ENCODE measurements around the gene KLHL29. TPM values are rescaled to one million over a fixed set of nuclear protein-coding genes. Genes with fewer than 3 reads are reported as not detected.

Gene KLHL29
- total and polyA plus RNA-seq, 4 experiments from 2014 or later, result 0.24 to 2.4 (median 1.9) TPM; not detected in 1

GRCh38 chr2:23456396-23456795 lies 71.4 kb downstream of the KLHL29 start:
- Histone ChIP-seq H3K4me3 (ENCODE audit: low read length in 2 of 2) (no peak overlapping the region), H3K27me3 (ENCODE audit: insufficient read depth, low read length) (no peaks in the 10 kb centered on the region), H3K36me3 (ENCODE audit: insufficient read depth, low read length) (no peaks in the 10 kb centered on the region), H3K4me1 (ENCODE audit: insufficient read depth, low read length) (peaks cover 15% of the 10 kb centered on the region), H3K27ac (ENCODE audit: low read depth, low read length) (no peak overlapping the region), H3K9me3 (ENCODE audit: control insufficient read depth in 1 of 2, low read length in 2 of 2) (no peaks in the 10 kb centered on the region)
- intact Hi-C loops (cut with micrococcal nuclease), result no loop called here
- no peak for DNase-seq
- CTCF ChIA-PET (ENCODE audit: partially characterized antibody), result no interaction called here
- no peak overlapping the region for H3K4me3 Mint-ChIP-seq
- POLR2A ChIA-PET (ENCODE audit: partially characterized antibody), result no interaction called here
- no peaks in the 10 kb centered on the region for H3K36me3 Mint-ChIP-seq
- no peaks in the 10 kb centered on the region for H3K9me3 Mint-ChIP-seq
- H3K4me1 Mint-ChIP-seq, result peaks cover 14 to 30% (median 17%) of the 10 kb centered on the region in 4 donors
- peaks cover under 1 to 7% of the 10 kb centered on the region in 2 donors for H3K27me3 Mint-ChIP-seq
- H3K27ac Mint-ChIP-seq, result no peak overlapping the region

GRCh38 chr2:23456881-23457760 lies 72.1 kb downstream of the KLHL29 start:
- Mint-ChIP-seq H3K27me3 (peaks cover 2 to 7% of the 10 kb centered on the region in 2 donors), H3K4me1 (peaks cover 12 to 26% (median 14%) of the 10 kb centered on the region in 4 donors), H3K27ac (no peak overlapping the region), H3K9me3 (no peaks in the 10 kb centered on the region), H3K36me3 (no peaks in the 10 kb centered on the region), H3K4me3 (no peak overlapping the region)
- Histone ChIP-seq H3K4me1 (ENCODE audit: insufficient read depth, low read length) (peaks cover 15% of the 10 kb centered on the region), H3K27me3 (ENCODE audit: insufficient read depth, low read length) (no peaks in the 10 kb centered on the region), H3K9me3 (ENCODE audit: control insufficient read depth in 1 of 2, low read length in 2 of 2) (no peaks in the 10 kb centered on the region), H3K27ac (ENCODE audit: low read depth, low read length) (no peak overlapping the region), H3K36me3 (ENCODE audit: insufficient read depth, low read length) (no peaks in the 10 kb centered on the region), H3K4me3 (ENCODE audit: low read length in 2 of 2) (no peak overlapping the region)
- intact Hi-C loops (cut with micrococcal nuclease), result no loop called here
- CTCF ChIA-PET (ENCODE audit: partially characterized antibody), result no interaction called here
- DNase-seq, result no peak
- POLR2A ChIA-PET (ENCODE audit: partially characterized antibody), result no interaction called here

GRCh38 chr2:23457990-23458682 lies 73.2 kb downstream of the KLHL29 start:
- Histone ChIP-seq H3K27ac (ENCODE audit: low read depth, low read length) (no peak overlapping the region), H3K27me3 (ENCODE audit: insufficient read depth, low read length) (no peaks in the 10 kb centered on the region), H3K4me1 (ENCODE audit: insufficient read depth, low read length) (peaks cover 9% of the 10 kb centered on the region), H3K4me3 (ENCODE audit: low read length in 2 of 2) (no peak overlapping the region), H3K9me3 (ENCODE audit: control insufficient read depth in 1 of 2, low read length in 2 of 2) (no peaks in the 10 kb centered on the region), H3K36me3 (ENCODE audit: insufficient read depth, low read length) (no peaks in the 10 kb centered on the region)
- intact Hi-C loops (cut with micrococcal nuclease), result no loop called here
- peaks cover 2 to 7% of the 10 kb centered on the region in 2 donors for H3K27me3 Mint-ChIP-seq
- H3K4me3 Mint-ChIP-seq, result no peak overlapping the region
- ChIA-PET POLR2A (ENCODE audit: partially characterized antibody) (no interaction called here), CTCF (ENCODE audit: partially characterized antibody) (interaction anchor here (2.0 kb wide), 1 partner anchor 9 kb away, joined by 4 read pairs; no protein-coding TSS in a partner anchor)
- DNase-seq, result no peak
- no peak overlapping the region for H3K27ac Mint-ChIP-seq
- H3K4me1 Mint-ChIP-seq, result peaks cover 4 to 16% (median 6%) of the 10 kb centered on the region in 4 donors
- no peaks in the 10 kb centered on the region for H3K36me3 Mint-ChIP-seq
- H3K9me3 Mint-ChIP-seq, result no peaks in the 10 kb centered on the region

- H3K4me1 ChIP-seq (ENCODE audit: insufficient read depth, low read length), result peaks cover under 1% of the 10 kb centered on the region
- H3K27me3 Mint-ChIP-seq, result peaks cover 2 to 7% of the 10 kb centered on the region in 2 donors
- H3K4me3 ChIP-seq (ENCODE audit: low read length in 2 of 2), result no peak overlapping the region
- H3K36me3 ChIP-seq (ENCODE audit: insufficient read depth, low read length), result no peaks in the 10 kb centered on the region
- no peaks in the 10 kb centered on the region for H3K9me3 Mint-ChIP-seq
- H3K27ac Mint-ChIP-seq, result no peak overlapping the region
- DNase-seq, result no peak
- peaks cover 0 to 7% (median 3%) of the 10 kb centered on the region in 4 donors for H3K4me1 Mint-ChIP-seq
- POLR2A ChIA-PET (ENCODE audit: partially characterized antibody), result no interaction called here
- no peaks in the 10 kb centered on the region for H3K27me3 ChIP-seq (ENCODE audit: insufficient read depth, low read length)
- intact Hi-C loops (cut with micrococcal nuclease), result no loop called here
- no peaks in the 10 kb centered on the region for H3K9me3 ChIP-seq (ENCODE audit: control insufficient read depth in 1 of 2, low read length in 2 of 2)
- H3K4me3 Mint-ChIP-seq, result no peak overlapping the region
- H3K27ac ChIP-seq (ENCODE audit: low read depth, low read length), result no peak overlapping the region
- no peaks in the 10 kb centered on the region for H3K36me3 Mint-ChIP-seq
- CTCF ChIA-PET (ENCODE audit: partially characterized antibody), result interaction anchor here (2.0 kb wide), 1 partner anchor 10 kb away, joined by 4 read pairs; no protein-coding TSS in a partner anchor
Observed at GRCh38 chr2:23459032-23459431, 74.1 kb downstream of the KLHL29 start.

- Mint-ChIP-seq H3K4me1 (no peaks in the 10 kb centered on the region), H3K27me3 (peaks cover 2% of the 10 kb centered on the region in 2 donors), H3K36me3 (no peaks in the 10 kb centered on the region), H3K4me3 (peak overlapping the region in 1 of 8 donors; percentile 66), H3K27ac (no peak overlapping the region), H3K9me3 (no peaks in the 10 kb centered on the region)
- Histone ChIP-seq H3K9me3 (ENCODE audit: control insufficient read depth in 1 of 2, low read length in 2 of 2) (no peaks in the 10 kb centered on the region), H3K4me3 (ENCODE audit: low read length in 2 of 2) (no peak overlapping the region), H3K36me3 (ENCODE audit: insufficient read depth, low read length) (no peaks in the 10 kb centered on the region), H3K27ac (ENCODE audit: low read depth, low read length) (no peak overlapping the region), H3K27me3 (ENCODE audit: insufficient read depth, low read length) (no peaks in the 10 kb centered on the region), H3K4me1 (ENCODE audit: insufficient read depth, low read length) (no peaks in the 10 kb centered on the region)
- intact Hi-C loops (cut with micrococcal nuclease), result no loop called here
- ChIA-PET CTCF (ENCODE audit: partially characterized antibody) (interaction anchor here (1.2 kb wide), 1 partner anchor 17 kb away, joined by 3 read pairs; no protein-coding TSS in a partner anchor), POLR2A (ENCODE audit: partially characterized antibody) (no interaction called here)
- no peak for DNase-seq
Observed at GRCh38 chr2:23460228-23460627, 75.2 kb downstream of the KLHL29 start.

- Mint-ChIP-seq H3K4me3 (no peak overlapping the region), H3K9me3 (no peaks in the 10 kb centered on the region), H3K36me3 (no peaks in the 10 kb centered on the region), H3K4me1 (no peaks in the 10 kb centered on the region), H3K27ac (no peak overlapping the region), H3K27me3 (peaks cover 0 to 7% of the 10 kb centered on the region in 2 donors)
- Histone ChIP-seq H3K9me3 (ENCODE audit: control insufficient read depth in 1 of 2, low read length in 2 of 2) (no peaks in the 10 kb centered on the region), H3K27ac (ENCODE audit: low read depth, low read length) (no peak overlapping the region), H3K4me3 (ENCODE audit: low read length in 2 of 2) (no peak overlapping the region), H3K4me1 (ENCODE audit: insufficient read depth, low read length) (no peaks in the 10 kb centered on the region), H3K36me3 (ENCODE audit: insufficient read depth, low read length) (no peaks in the 10 kb centered on the region), H3K27me3 (ENCODE audit: insufficient read depth, low read length) (no peaks in the 10 kb centered on the region)
- POLR2A ChIA-PET (ENCODE audit: partially characterized antibody), result no interaction called here
- DNase-seq, result no peak
- CTCF ChIA-PET (ENCODE audit: partially characterized antibody), result no interaction called here
- intact Hi-C loops (cut with micrococcal nuclease), result no loop called here
Observed at GRCh38 chr2:23460993-23461392, 76.0 kb downstream of the KLHL29 start.

- no peaks in the 10 kb centered on the region for H3K4me1 Mint-ChIP-seq
- CTCF ChIA-PET (ENCODE audit: partially characterized antibody), result no interaction called here
- Histone ChIP-seq H3K4me3 (ENCODE audit: low read length in 2 of 2) (no peak overlapping the region), H3K9me3 (ENCODE audit: control insufficient read depth in 1 of 2, low read length in 2 of 2) (no peaks in the 10 kb centered on the region), H3K36me3 (ENCODE audit: insufficient read depth, low read length) (no peaks in the 10 kb centered on the region), H3K4me1 (ENCODE audit: insufficient read depth, low read length) (no peaks in the 10 kb centered on the region), H3K27ac (ENCODE audit: low read depth, low read length) (no peak overlapping the region), H3K27me3 (ENCODE audit: insufficient read depth, low read length) (no peaks in the 10 kb centered on the region)
- H3K9me3 Mint-ChIP-seq, result no peaks in the 10 kb centered on the region
- POLR2A ChIA-PET (ENCODE audit: partially characterized antibody), result no interaction called here
- no peak overlapping the region for H3K4me3 Mint-ChIP-seq
- no peak for DNase-seq
- H3K36me3 Mint-ChIP-seq, result no peaks in the 10 kb centered on the region
- intact Hi-C loops (cut with micrococcal nuclease), result no loop called here
- H3K27me3 Mint-ChIP-seq, result peaks cover 4 to 19% of the 10 kb centered on the region in 2 donors
- H3K27ac Mint-ChIP-seq, result no peak overlapping the region
Observed at GRCh38 chr2:23464156-23464555, 79.2 kb downstream of the KLHL29 start.

Data from CD4-positive, alpha-beta memory T cell (primary cell).